Colonic mucosa (tissue), 4 donors: ENCODE results near the gene APC2. TPM values are rescaled to one million over a fixed set of nuclear protein-coding genes. Genes with fewer than 3 reads are reported as not detected.

Experiments
- DNase-seq: peaks from one replicate; pipeline ENCODE4 v3.0.0-alpha.2; 2020
- H3K27ac ChIP-seq: fragments of 200-600 bp; one replicate; pipeline ENCODE4 v1.8.0; 2021
- H3K27me3 ChIP-seq: fragments of 200-600 bp; one replicate; pipeline ENCODE4 v1.8.0; 2021
- H3K36me3 ChIP-seq: fragments of 200-600 bp; one replicate; pipeline ENCODE4 v1.8.0; 2021
- H3K4me1 ChIP-seq: fragments of 200-600 bp; one replicate; pipeline ENCODE4 v1.8.0; 2021; ENCODE audit warnings: mild to moderate bottlenecking
- H3K4me3 ChIP-seq: fragments of 200-600 bp; one replicate; pipeline ENCODE4 v1.8.0; 2021
- H3K9ac ChIP-seq, 2 donors: one replicate each; pipeline ENCODE4 v1.7.0; 2013; ENCODE audit warnings: control low read depth in 2 of 2, low read depth in 2 of 2, low read length in 2 of 2
- H3K9me3 ChIP-seq: fragments of 200-600 bp; one replicate; pipeline ENCODE4 v1.8.0; 2021
- CTCF ChIP-seq: fragments of 200-600 bp; IDR thresholded peaks from one replicate; pipeline ENCODE4 v1.8.0; 2022; ENCODE audit warnings: antibody characterized with exemption, mild to moderate bottlenecking
- intact Hi-C: fragments of 100-400 bp; cut with DNase I; formaldehyde crosslinking; loops from one replicate; pipeline ENCODE4 v1.14.1; 2022
- total RNA-seq, 2 donors: library from RNA; stranded (reverse); fragmentation: NEBNext Ultra II Directional in 1 of 2; extraction: Animal tissue kit (Norgen Biotek cat#: 25700) in 1 of 2; gene quantifications; one replicate each; pipeline ENCODE4 v1.2.1, GENCODE V29; 2021
- donor health status: healthy.
- donor health status: DM: no; HTN: no; CAD: no.
- donor health status: DM: no; HTN: no; CAD: no.

Gene APC2
- total RNA-seq, 2 donors from 2014 or later = 0.05 to 0.42 TPM

GRCh38 chr19:1486720-1487575 is 37.0 kb downstream of the APC2 start:
- Histone ChIP-seq H3K27ac (no peak overlapping the region), H3K27me3 (no peaks in the 10 kb centered on the region), H3K9me3 (no peaks in the 10 kb centered on the region), H3K36me3 (no peaks in the 10 kb centered on the region), H3K9ac (no peak overlapping the region), H3K4me3 (no peak overlapping the region), H3K4me1 (peaks cover 9% of the 10 kb centered on the region)
- no peak for TF ChIP-seq CTCF
- DNase-seq = no peak
- intact Hi-C loops = no loop called here

- Histone ChIP-seq H3K27me3 (no peaks in the 10 kb centered on the region), H3K36me3 (no peaks in the 10 kb centered on the region), H3K9ac (no peak overlapping the region), H3K9me3 (no peaks in the 10 kb centered on the region), H3K27ac (no peak overlapping the region), H3K4me1 (peaks cover 9% of the 10 kb centered on the region), H3K4me3 (no peak overlapping the region)
- no peak for TF ChIP-seq CTCF
- intact Hi-C loops = no loop called here
- no peak for DNase-seq
Observed at GRCh38 chr19:1487576-1488281, 37.8 kb downstream of the APC2 start.

GRCh38 chr19:1488282-1488601 is 38.3 kb downstream of the APC2 start:
- intact Hi-C loops = no loop called here
- Histone ChIP-seq H3K9ac (no peak overlapping the region), H3K4me1 (peaks cover 9% of the 10 kb centered on the region), H3K27ac (no peak overlapping the region), H3K9me3 (no peaks in the 10 kb centered on the region), H3K27me3 (no peaks in the 10 kb centered on the region), H3K4me3 (no peak overlapping the region), H3K36me3 (no peaks in the 10 kb centered on the region)
- no peak for TF ChIP-seq CTCF
- DNase-seq = no peak

- H3K9ac ChIP-seq = peak overlapping the region; percentile 52 to 78
- no peaks in the 10 kb centered on the region for H3K9me3 ChIP-seq
- no peaks in the 10 kb centered on the region for H3K36me3 ChIP-seq
- H3K27me3 ChIP-seq = no peaks in the 10 kb centered on the region
- peak overlapping the region; percentile 68 for H3K27ac ChIP-seq
- H3K4me1 ChIP-seq = peaks cover 9% of the 10 kb centered on the region
- intact Hi-C loops = no loop called here
- H3K4me3 ChIP-seq = peak overlapping the region; percentile 45
- no peak for DNase-seq
- TF ChIP-seq CTCF = no peak
Observed at GRCh38 chr19:1489463-1490310, 39.8 kb downstream of the APC2 start.
